ENCODE results near the gene ADAMTS6.

The ADAMTS6 gene

DNA sequence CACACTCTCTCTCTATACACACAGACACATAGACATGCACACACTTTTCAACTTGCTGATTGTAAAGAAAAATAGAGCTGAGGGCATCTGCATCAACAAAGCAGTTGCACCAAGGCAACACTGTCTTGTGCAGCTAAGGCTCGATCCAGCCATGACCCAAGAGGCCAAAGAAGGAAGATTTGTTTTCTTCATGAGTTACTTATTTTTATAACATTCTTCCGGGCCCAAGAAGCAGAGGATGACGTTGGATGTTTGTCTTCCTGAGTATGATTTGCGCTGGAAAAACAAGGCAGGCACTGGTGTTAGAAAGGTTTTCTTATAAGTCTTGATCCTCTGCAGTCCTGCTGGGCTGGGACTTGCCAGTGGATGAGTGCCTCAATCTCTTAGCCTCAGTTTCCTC lies 344.1 kb downstream of the ADAMTS6 start:
- no peak overlapping the region for H3K4me3 ChIP-seq (replicated peaks; ENCODE audit: low read depth, low read length)
- TF ChIP-seq, protein P1, sequence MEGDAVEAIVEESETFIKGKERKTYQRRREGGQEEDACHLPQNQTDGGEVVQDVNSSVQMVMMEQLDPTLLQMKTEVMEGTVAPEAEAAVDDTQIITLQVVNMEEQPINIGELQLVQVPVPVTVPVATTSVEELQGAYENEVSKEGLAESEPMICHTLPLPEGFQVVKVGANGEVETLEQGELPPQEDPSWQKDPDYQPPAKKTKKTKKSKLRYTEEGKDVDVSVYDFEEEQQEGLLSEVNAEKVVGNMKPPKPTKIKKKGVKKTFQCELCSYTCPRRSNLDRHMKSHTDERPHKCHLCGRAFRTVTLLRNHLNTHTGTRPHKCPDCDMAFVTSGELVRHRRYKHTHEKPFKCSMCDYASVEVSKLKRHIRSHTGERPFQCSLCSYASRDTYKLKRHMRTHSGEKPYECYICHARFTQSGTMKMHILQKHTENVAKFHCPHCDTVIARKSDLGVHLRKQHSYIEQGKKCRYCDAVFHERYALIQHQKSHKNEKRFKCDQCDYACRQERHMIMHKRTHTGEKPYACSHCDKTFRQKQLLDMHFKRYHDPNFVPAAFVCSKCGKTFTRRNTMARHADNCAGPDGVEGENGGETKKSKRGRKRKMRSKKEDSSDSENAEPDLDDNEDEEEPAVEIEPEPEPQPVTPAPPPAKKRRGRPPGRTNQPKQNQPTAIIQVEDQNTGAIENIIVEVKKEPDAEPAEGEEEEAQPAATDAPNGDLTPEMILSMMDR (IDR thresholded peaks at IDR 0.05; ENCODE audit: low read depth, low read length, missing control alignments): no peak
- DNase-seq (ENCODE audit: extremely low read depth, low read depth): no peak

DNA sequence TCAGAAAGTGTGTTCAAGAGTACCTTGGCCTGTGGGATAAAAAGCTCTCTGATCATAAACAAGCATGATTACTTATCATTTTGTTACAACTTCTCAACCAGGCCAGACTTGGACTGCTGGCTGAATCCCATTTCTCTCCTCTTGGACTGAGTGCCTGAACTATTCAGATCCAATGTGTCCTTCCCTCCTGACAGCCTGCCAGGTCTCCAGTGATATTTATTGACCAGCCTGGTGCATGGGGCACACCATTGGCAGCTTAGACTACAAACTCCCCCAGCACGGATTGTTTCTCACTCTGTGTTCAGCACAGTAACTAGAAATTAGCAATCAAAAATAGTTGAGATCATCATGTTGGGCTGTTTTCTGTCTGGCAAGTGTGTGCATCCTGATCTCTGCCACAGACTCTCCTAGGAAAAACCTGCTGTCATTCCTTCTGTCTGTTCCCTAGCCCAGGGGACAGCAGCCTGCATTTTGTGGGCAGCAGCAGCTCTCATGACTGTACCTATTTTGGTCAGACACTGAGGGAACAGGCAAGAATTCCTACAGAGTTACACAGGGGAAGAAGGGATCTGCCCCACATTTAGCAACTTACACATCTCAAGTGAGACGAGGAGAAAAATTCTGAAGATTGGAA lies 348.1 kb downstream of the ADAMTS6 start:
- no peak for DNase-seq (ENCODE audit: extremely low read depth, low read depth)
- H3K4me3 ChIP-seq (replicated peaks; ENCODE audit: low read depth, low read length): no peak overlapping the region
- TF ChIP-seq, protein P1 (IDR thresholded peaks at IDR 0.05; ENCODE audit: low read depth, low read length, missing control alignments): no peak

DNA sequence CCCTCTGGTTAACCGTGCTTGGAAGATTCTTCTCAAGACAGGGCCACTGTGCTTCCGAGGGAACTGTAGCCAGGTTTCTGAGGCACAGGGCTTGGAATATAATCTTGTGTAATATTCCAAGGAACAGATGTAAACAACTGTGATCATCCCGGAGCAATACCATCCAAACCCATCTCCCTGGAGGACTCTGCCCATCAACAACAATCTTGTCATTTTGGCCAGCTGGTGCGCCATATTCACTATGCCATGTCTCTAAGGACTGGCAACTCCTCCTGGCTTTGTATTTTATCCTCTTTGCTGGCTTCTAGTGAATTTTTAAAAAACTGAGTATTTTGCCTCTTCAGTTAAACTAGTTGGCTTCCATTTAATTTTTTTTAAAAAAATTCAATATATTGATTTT lies 349.3 kb downstream of the ADAMTS6 start:
- TF ChIP-seq, protein P1 (IDR thresholded peaks at IDR 0.05; ENCODE audit: low read depth, low read length, missing control alignments): no peak
- no peak for DNase-seq (ENCODE audit: extremely low read depth, low read depth)
- H3K4me3 ChIP-seq (replicated peaks; ENCODE audit: low read depth, low read length): no peak overlapping the region

DNA sequence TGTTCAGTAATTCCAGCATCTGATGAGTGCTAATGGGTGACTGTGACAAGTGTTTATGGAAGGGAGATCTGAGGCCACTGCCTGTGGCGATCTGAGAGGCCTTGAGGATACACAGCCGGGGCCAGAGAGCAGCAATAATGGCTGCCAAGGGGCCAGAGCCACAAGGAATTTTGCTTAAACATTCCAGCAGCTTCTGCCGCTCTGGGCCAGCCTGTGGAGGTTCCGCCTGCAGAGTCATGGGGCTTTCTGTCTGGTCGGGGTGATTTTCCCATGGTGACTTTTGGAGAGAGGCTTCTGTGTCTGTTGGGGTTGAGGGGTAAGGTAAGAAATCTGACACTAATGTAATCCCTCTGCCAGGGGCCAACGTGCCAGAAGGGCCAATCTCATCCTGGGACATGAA lies 353.5 kb downstream of the ADAMTS6 start:
- TF ChIP-seq, protein P1 (IDR thresholded peaks at IDR 0.05; ENCODE audit: low read depth, low read length, missing control alignments): no peak
- no peak for DNase-seq (ENCODE audit: extremely low read depth, low read depth)
- H3K4me3 ChIP-seq (replicated peaks; ENCODE audit: low read depth, low read length): no peak overlapping the region

DNA sequence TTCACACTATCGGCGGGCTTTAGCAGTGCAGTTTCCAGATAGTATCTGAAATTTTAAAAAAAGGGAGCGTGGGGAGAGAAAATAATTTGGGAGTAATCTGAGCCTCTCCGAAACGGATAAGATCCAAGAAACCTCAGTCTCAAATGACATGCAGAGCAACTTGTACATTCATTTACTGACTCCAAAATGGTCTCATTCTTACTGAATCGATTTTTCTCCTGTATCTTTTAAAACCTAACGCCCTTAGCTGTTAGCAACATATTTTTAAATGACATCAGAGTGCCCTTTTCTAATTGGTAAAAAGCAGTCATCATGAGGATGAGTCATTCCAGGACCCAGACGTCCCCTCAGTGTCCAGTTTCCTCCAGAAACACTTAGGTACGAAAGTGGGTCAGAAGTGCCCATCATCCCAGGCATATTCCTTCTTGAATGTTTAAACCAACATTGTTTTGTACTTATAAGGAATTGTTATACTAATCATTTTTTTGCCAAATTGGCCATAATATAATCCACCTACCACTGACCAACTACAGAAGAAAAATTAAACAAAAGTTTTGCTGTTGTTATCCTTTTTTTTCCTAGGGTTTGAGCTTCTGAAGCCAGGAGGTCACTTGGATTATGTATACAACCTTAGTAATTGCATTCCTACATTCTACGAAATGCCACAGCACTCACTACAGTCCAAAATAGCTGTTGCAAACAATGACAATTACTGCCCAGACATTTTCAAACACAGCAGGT lies 354.4 kb downstream of the ADAMTS6 start:
- H3K4me3 ChIP-seq (replicated peaks; ENCODE audit: low read depth, low read length): no peak overlapping the region
- TF ChIP-seq, protein P1 (IDR thresholded peaks at IDR 0.05; ENCODE audit: low read depth, low read length, missing control alignments): no peak
- DNase-seq (ENCODE audit: extremely low read depth, low read depth): no peak

DNA sequence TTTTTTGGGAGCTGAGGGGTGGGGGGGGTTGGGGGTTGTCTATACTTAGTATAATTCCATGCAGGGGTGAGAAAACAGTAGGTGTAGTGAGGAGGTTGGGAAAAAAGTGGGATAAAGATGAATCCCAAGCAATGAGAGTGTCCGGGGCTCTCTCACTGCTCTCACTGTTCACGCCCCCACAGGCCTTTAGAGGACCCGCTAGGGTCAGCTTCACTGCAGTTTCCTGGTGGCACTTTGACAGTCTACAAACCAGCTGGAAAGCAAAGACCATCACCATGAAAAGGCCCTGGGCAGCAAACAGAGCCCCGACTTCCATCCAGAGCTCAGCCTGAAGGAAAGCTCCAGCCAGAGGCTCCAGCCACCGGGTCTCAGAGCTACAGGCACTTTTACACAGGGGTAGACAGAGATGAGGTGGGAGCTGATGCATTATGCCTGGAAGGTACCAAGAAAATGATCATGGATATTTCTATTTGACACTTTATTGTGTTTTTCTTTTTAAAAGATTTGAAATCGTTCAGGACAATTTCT lies 355.1 kb downstream of the ADAMTS6 start:
- no peak for DNase-seq (ENCODE audit: extremely low read depth, low read depth)

More for the DNA sequence above, 355.1 kb downstream of the ADAMTS6 start:
- TF ChIP-seq, protein P1 (IDR thresholded peaks at IDR 0.05; ENCODE audit: low read depth, low read length, missing control alignments): no peak
- H3K4me3 ChIP-seq (replicated peaks; ENCODE audit: low read depth, low read length): no peak overlapping the region
